Neural cell (in vitro differentiated cells): Measurements from ENCODE around the gene FOXN1. TPM values are rescaled to one million over a fixed set of nuclear protein-coding genes. Genes with fewer than 3 reads are reported as not detected.

Experiments
- H2AFZ ChIP-seq: fragments of 200-600, 300-800 bp; sonication (generic), shearing (Covaris generic); 2 replicates; pipeline ENCODE4 v1.6.0; 2014; ENCODE audit warnings: low read depth, mild to moderate bottlenecking, antibody characterized with exemption, low read length, moderate library complexity
- H3F3A ChIP-seq: fragments of 200-600 bp; shearing (Covaris generic); 2 replicates; pipeline ENCODE4 v1.6.1; 2016; ENCODE audit warnings: mild to moderate bottlenecking, moderate library complexity, mixed read lengths, antibody characterized with exemption, low read length; ENCODE audit not compliant: insufficient read depth, poor library complexity, severe bottlenecking
- H3K27ac ChIP-seq: fragments of 200-600, 300-800 bp; sonication (generic), shearing (Covaris generic); 2 replicates; pipeline ENCODE4 v1.5.1; 2014; ENCODE audit warnings: mild to moderate bottlenecking, low read length, moderate library complexity
- H3K27me3 ChIP-seq: fragments of 300-800, 200-600 bp; sonication (generic), shearing (Covaris generic); 2 replicates; pipeline ENCODE4 v1.6.0; 2014; ENCODE audit warnings: mild to moderate bottlenecking, low read depth, low read length, moderate library complexity; ENCODE audit not compliant: insufficient read depth
- H3K36me3 ChIP-seq: fragments of 300-800, 200-600 bp; sonication (generic), shearing (Covaris generic); 2 replicates; pipeline ENCODE4 v1.5.1; 2014; ENCODE audit warnings: mild to moderate bottlenecking, antibody characterized with exemption, low read length, moderate library complexity; ENCODE audit not compliant: insufficient read depth
- H3K4me2 ChIP-seq: fragments of 300-800, 200-600 bp; sonication (generic), shearing (Covaris generic); 2 replicates; pipeline ENCODE4 v1.6.0; 2014; ENCODE audit warnings: mild to moderate bottlenecking, low read length
- H3K4me3 ChIP-seq: fragments of 300-800, 200-600 bp; sonication (generic), shearing (Covaris generic); 2 replicates; pipeline ENCODE4 v1.5.1; 2014; ENCODE audit warnings: mild to moderate bottlenecking, low read length, moderate library complexity
- H3K79me2 ChIP-seq: fragments of 200-600 bp; shearing (Covaris generic); replicated peaks from 2 replicates; pipeline ENCODE4 v1.6.0; 2014; ENCODE audit warnings: mild to moderate bottlenecking, low read length, moderate library complexity; ENCODE audit not compliant: insufficient read depth
- H3K9ac ChIP-seq: fragments of 300-800, 200-600 bp; sonication (generic), shearing (Covaris generic); 2 replicates; pipeline ENCODE4 v1.6.1; 2016; ENCODE audit warnings: mild to moderate bottlenecking, low read length, mixed read lengths
- H3K9me2 ChIP-seq: fragments of 200-600 bp; shearing (Covaris generic); 2 replicates; pipeline ENCODE4 v1.6.1; 2016; ENCODE audit warnings: mild to moderate bottlenecking, low read length, mixed read lengths; ENCODE audit not compliant: insufficient read depth
- H3K9me3 ChIP-seq: fragments of 200-600, 300-800 bp; sonication (generic), shearing (Covaris generic); 2 replicates; pipeline ENCODE4 v1.6.1; 2016; ENCODE audit warnings: mild to moderate bottlenecking, mixed run types, low read length, moderate library complexity, mixed read lengths
- H4K20me1 ChIP-seq: fragments of 200-600 bp; shearing (Covaris generic); 2 replicates; pipeline ENCODE4 v1.6.1; 2016; ENCODE audit warnings: mild to moderate bottlenecking, mixed run types; ENCODE audit not compliant: insufficient read depth
- CTCF ChIP-seq: fragments of 450-650 bp; IDR thresholded peaks from 2 replicates; pipeline ENCODE4 v1.5.1; 2014; ENCODE audit warnings: antibody characterized with exemption, mild to moderate bottlenecking, moderate library complexity; ENCODE audit not compliant: poor library complexity, severe bottlenecking
- EP300 ChIP-seq: fragments of 450-650 bp; conservative IDR thresholded peaks from 2 replicates; pipeline ENCODE4 v1.6.1; 2014; ENCODE audit warnings: antibody characterized with exemption, mild to moderate bottlenecking, moderate library complexity; ENCODE audit not compliant: poor library complexity, severe bottlenecking
- EZH2 ChIP-seq: fragments of 200-600, 300-800 bp; shearing (Covaris generic), sonication (generic); IDR thresholded peaks from 2 replicates; pipeline ENCODE4 v1.6.1; 2014; ENCODE audit warnings: antibody characterized with exemption, low read length, borderline replicate concordance, mild to moderate bottlenecking; ENCODE audit not compliant: insufficient read depth, poor library complexity, severe bottlenecking
- MXI1 ChIP-seq: fragments of 450-650 bp; conservative IDR thresholded peaks from 2 replicates; pipeline ENCODE4 v1.6.1; 2014; ENCODE audit warnings: antibody characterized with exemption, mild to moderate bottlenecking; ENCODE audit not compliant: poor library complexity, severe bottlenecking
- POLR2AphosphoS5 ChIP-seq: IDR thresholded peaks from 2 replicates; pipeline ENCODE4 v1.6.1; 2012
- RAD21 ChIP-seq: fragments of 450-650 bp; conservative IDR thresholded peaks from 2 replicates; pipeline ENCODE4 v1.6.1; 2014; ENCODE audit warnings: antibody characterized with exemption, mild to moderate bottlenecking, moderate library complexity
- REST ChIP-seq: IDR thresholded peaks from 2 replicates; pipeline ENCODE4 v1.6.1; 2012; ENCODE audit warnings: borderline replicate concordance
- SMC3 ChIP-seq: fragments of 450-650 bp; conservative IDR thresholded peaks from 2 replicates; pipeline ENCODE4 v1.6.1; 2014; ENCODE audit warnings: antibody characterized with exemption, mild to moderate bottlenecking, moderate library complexity; ENCODE audit not compliant: poor library complexity
- TAF1 ChIP-seq: IDR thresholded peaks from 2 replicates; pipeline ENCODE4 v1.6.1; 2012; ENCODE audit warnings: low read depth
- polyA plus RNA-seq: library from polyadenylated mRNA; depleted of rRNA; stranded (reverse); fragments of >200 nt; gene quantifications from 2 replicates; pipeline ENCODE4 v1.2.3, GENCODE V29; 2014

The FOXN1 gene
- polyA plus RNA-seq, 1 donor from 2014 or later = not detected

DNA sequence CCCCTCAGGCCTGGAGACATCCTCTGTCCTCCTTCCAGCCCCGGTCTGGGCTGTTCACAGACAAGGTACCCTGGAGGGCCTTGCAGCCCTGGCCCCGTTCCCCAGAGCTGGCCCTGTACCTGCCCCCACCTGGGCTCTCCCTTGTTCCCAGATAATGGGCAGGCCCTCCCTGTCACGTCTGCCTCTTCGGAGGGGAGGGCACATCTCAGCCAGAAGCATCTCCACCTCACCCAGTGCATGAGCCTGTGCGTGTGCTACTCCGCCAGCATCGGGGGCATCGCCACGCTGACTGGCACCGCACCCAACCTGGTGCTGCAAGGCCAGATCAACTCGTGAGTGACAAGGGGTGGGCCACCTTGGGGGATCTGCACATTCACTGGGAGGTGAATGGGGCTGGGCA, 14.9 kb upstream of the FOXN1 start:
- Histone ChIP-seq H3K36me3 (no peaks in the 10 kb centered on the region), H3K9ac (no peak overlapping the region), H3K79me2 (no peaks in the 10 kb centered on the region), H4K20me1 (no peaks in the 10 kb centered on the region), H3K9me2 (no peaks in the 10 kb centered on the region), H3K27ac (no peak overlapping the region), H3K27me3 (no peaks in the 10 kb centered on the region), H3K9me3 (no peaks in the 10 kb centered on the region), H3K4me2 (no peak overlapping the region), H3F3A (no peaks in the 10 kb centered on the region), H3K4me3 (no peak overlapping the region), H2AFZ (no peak overlapping the region)
- TF ChIP-seq SMC3 (no peak), POLR2AphosphoS5 (no peak), MXI1 (no peak), REST (no peak), EZH2 (no peak), TAF1 (no peak)

- H3K4me2 ChIP-seq = no peak overlapping the region
- H3K79me2 ChIP-seq = no peaks in the 10 kb centered on the region
- no peaks in the 10 kb centered on the region for H3K9me2 ChIP-seq
- no peaks in the 10 kb centered on the region for H3K9me3 ChIP-seq
- H3F3A ChIP-seq = no peaks in the 10 kb centered on the region
- H3K9ac ChIP-seq = no peak overlapping the region
- H2AFZ ChIP-seq = no peak overlapping the region
- H4K20me1 ChIP-seq = no peaks in the 10 kb centered on the region
- no peak overlapping the region for H3K27ac ChIP-seq
- no peaks in the 10 kb centered on the region for H3K36me3 ChIP-seq
- H3K4me3 ChIP-seq = no peak overlapping the region
- TF ChIP-seq SMC3 = no peak
- no peak for TF ChIP-seq CTCF
- no peak for TF ChIP-seq EZH2
- no peak for TF ChIP-seq RAD21
- no peak for TF ChIP-seq MXI1
- TF ChIP-seq REST = no peak
- no peak for TF ChIP-seq EP300
- no peak for TF ChIP-seq POLR2AphosphoS5
- TF ChIP-seq TAF1 = no peak
- no peaks in the 10 kb centered on the region for H3K27me3 ChIP-seq
Observed at GRCh38 chr17:28491860-28492259, 14.3 kb upstream of the FOXN1 start.
